Inferior parietal cortex (tissue), 1 donor: ENCODE results near the gene QRSL1.
"Not testable (repeated sequence)": the region's sequence is repeated elsewhere in the genome, so short reads cannot be mapped to it uniquely, and the experiment has no call there.

Experiments used
- DNase-seq: peaks from one replicate; pipeline ENCODE4 v3.0.0-alpha.2; 2016; ENCODE audit errors: extremely low spot score

The QRSL1 gene

GRCh38 chr6:106677282-106677681 lies 47.9 kb downstream of the QRSL1 start:
- no peak for DNase-seq

GRCh38 chr6:106684011-106684410 lies 54.6 kb downstream of the QRSL1 start:
- DNase-seq, result no peak

GRCh38 chr6:106685833-106686232 lies 56.5 kb downstream of the QRSL1 start:
- DNase-seq, result no peak

GRCh38 chr6:106688177-106688951 lies 59.0 kb downstream of the QRSL1 start:
- no peak for DNase-seq

GRCh38 chr6:106692112-106692818 lies 62.9 kb downstream of the QRSL1 start:
- no peak for DNase-seq

GRCh38 chr6:106692819-106693208 lies 63.4 kb downstream of the QRSL1 start:
- no peak for DNase-seq

- DNase-seq, result no peak
Measured at GRCh38 chr6:106693418-106693817, 64.0 kb downstream of the QRSL1 start.

- DNase-seq, result no peak
Measured at GRCh38 chr6:106694343-106694742, 65.0 kb downstream of the QRSL1 start.

- DNase-seq, result no peak
Measured at GRCh38 chr6:106700581-106700980, 71.2 kb downstream of the QRSL1 start.

- not testable (repeated sequence) for DNase-seq
Measured at GRCh38 chr6:106701201-106701600, 71.8 kb downstream of the QRSL1 start.

- DNase-seq, result no peak
Measured at GRCh38 chr6:106702046-106702445, 72.7 kb downstream of the QRSL1 start.

GRCh38 chr6:106702451-106703110 lies 73.2 kb downstream of the QRSL1 start:
- no peak for DNase-seq

GRCh38 chr6:106704327-106704726 lies 74.9 kb downstream of the QRSL1 start:
- no peak for DNase-seq

GRCh38 chr6:106705156-106705555 lies 75.8 kb downstream of the QRSL1 start:
- no peak for DNase-seq

- DNase-seq, result no peak
Measured at GRCh38 chr6:106710580-106710979, 81.2 kb downstream of the QRSL1 start.

GRCh38 chr6:106714281-106714680 lies 84.9 kb downstream of the QRSL1 start:
- no peak for DNase-seq

- no peak for DNase-seq
Measured at GRCh38 chr6:106715922-106716321, 86.5 kb downstream of the QRSL1 start.

GRCh38 chr6:106716966-106717365 lies 87.6 kb downstream of the QRSL1 start:
- no peak for DNase-seq
